Fibroblast of skin of left quadriceps (primary cell): ENCODE results near the gene SPANXA2.
"Not testable (repeated sequence)": the region's sequence is repeated elsewhere in the genome, so short reads cannot be mapped to it uniquely, and the experiment has no call there.

ENCODE experiments used
- DNase-seq, 2 experiments: peaks; one replicate each; pipeline ENCODE4 v3.0.0-alpha.2; 2013; ENCODE audit warnings: low read depth in 2 of 2

The SPANXA2 gene

DNA sequence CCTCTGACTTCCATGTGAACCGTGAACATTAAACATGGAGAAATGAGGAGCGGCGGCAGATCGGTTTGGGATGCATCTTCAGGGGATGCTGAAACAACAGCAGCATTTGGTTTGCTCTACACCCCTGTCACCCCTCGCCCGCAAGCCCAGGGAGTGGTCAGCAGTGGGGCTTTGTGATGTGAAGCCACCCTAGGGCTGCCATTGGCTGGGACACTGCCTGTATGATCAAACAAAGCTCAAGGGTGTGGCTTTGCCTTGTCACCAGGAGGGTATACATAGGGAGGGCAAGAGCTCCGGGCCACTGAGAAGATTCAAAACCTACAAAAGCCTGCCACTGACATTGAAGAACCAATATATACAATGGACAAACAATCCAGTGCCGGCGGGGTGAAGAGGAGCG is at the start of gene SPANXA2:
Gene SPANXA2, plus strand, starts transcription at position 301 of the 400 bp plus-strand sequence. Its CDS starts 60 bp downstream, at position 361.
- not testable (repeated sequence) for DNase-seq

DNA sequence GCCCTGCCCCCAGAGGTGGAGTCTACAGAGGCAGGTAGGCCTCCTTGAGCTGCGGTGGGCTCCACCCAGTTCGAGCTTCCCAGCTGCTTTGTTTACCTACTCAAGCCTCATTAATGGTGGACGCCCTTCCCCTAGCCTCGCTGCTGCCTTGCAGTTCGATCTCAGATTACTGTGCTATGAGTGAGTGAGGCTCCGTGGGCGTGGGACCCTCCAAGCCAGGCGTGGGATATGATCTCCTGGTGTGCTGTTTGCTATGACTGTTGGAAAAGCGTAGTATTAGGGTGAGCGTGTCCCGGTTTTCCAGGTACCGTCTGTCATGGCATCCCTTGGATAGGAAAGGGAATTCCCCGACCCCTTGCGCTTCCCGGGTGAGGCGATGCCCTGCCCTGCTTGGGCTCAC is 47.0 kb upstream of the SPANXA2 start:
- not testable (repeated sequence) for DNase-seq

DNA sequence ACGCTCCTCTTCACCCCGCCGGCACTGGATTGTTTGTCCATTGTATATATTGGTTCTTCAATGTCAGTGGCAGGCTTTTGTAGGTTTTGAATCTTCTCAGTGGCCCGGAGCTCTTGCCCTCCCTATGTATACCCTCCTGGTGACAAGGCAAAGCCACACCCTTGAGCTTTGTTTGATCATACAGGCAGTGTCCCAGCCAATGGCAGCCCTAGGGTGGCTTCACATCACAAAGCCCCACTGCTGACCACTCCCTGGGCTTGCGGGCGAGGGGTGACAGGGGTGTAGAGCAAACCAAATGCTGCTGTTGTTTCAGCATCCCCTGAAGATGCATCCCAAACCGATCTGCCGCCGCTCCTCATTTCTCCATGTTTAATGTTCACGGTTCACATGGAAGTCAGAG is 4.9 kb upstream of the SPANXA2 start, which contains the start of gene SPANXA1:
Gene SPANXA1, minus strand, starts transcription at position 101 of the 400 bp plus-strand sequence. Its CDS starts 60 bp downstream, at position 41.
- DNase-seq: not testable (repeated sequence)

GRCh38 chrX:141609111-141609510 is 19.6 kb downstream of the SPANXA2 start:
- DNase-seq: no peak

DNA sequence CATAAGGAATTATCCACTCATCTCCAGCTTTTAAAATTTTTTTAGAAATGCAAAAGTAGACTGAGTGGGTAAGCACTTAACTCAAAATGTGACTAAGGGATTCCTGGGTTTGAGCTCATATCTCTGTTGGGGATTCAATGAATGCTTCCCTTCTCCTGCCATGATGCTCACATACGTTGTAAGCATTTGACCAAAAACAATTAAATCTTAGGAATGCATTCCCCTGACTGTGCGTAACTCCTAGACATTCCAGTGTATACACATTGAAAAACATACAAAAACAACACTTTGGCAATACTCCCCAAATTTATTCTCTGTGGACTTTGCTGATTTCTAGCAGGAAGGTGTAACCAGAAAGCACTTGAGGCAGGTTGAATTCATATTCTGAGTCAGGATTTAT is 29.8 kb downstream of the SPANXA2 start:
- peak in 1 of 2 experiments; percentile 5 for DNase-seq

DNA sequence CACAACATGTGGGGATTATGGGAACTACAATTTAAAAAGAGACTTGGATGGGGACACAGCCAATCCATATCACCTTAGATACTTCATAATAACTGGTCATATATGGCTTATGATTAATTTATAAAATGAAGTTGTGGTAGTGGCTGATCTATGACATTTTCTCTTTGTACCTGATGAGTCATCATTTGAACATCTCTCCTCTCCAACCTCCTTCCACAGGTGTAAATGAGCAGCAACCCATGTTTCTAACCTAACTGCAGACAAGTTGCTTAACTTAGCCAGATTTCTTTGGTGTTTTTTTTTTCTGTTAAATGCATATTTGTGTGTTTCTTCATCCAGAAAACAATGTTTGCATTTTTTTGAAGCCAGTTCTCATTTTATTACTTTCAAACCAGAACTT is 42.6 kb downstream of the SPANXA2 start:
- no peak for DNase-seq

GRCh38 chrX:141638550-141638949 is 49.0 kb downstream of the SPANXA2 start:
- DNase-seq: no peak
